GM18868 (cell line): ENCODE results near the gene GTF3C1.

Experiments
- ATAC-seq: cut with Tn5 transposase; IDR thresholded peaks from one replicate; pipeline ENCODE4 v1.9.1; 2021; ENCODE audit warnings: mild to moderate bottlenecking, moderate library complexity; ENCODE audit not compliant: unreplicated experiment

GTF3C1 gene

DNA sequence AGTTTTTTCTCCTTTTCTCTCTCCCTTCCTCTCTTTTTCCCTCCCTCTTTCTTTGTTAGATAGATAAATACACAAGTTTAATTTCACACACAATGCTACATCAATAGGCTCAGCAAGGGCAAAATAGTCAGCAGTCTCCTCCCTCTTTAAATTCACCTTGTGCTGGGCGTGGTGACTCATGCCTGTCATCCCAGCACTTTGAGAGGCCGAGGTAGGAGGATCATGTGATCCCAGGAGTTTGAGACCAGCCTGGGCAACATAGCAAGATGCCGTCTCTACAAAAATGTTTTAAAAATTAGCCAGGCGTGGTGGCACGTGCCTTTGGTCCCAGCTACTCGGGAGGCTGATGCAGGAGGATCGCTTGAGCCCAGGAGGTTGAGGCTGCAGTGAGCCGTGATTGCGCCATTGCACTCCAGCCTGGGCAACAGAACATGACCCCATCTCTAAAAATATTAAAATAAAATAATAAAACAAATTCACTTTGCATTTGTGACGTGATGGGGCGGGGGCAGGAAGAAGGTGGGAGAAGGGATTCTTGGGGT, 120.3 kb downstream of the GTF3C1 start:
- ATAC-seq, result no peak

DNA sequence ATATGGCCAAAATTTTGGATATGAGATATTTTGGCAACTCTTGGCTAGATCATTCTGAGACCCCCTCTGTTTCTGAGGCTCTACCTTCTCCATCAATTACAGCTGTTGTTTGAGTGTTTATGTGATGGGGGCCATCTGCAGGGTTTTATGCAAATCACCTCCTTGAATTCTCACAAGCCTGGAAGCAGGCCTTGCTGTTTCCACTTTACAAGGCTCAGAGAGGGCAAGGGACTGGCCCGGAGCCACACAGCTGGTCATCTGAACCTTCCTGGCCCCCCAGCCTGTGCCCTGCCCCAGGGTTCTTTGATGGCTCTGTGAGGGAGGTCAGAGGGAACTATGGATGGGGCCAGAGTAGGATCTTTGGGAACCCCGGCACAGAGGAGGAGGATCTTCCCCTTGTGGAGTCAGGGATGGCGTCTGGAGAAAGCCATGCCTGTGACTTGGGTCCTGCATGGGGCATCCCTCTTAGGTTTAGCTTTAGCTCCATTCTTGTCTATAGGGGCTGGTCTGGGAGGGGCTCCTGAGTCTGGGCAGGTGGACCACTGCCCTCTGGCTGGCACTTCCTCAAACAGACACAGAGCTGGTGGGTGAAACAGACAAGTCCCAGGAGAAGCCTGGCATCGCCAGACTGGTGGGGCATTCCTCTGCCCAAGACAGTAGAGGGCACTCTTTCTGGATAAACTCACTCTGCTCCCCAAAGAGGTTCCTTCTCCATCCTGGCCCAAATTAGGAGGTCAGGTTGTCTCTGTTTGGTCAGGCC, 121.5 kb downstream of the GTF3C1 start:
- ATAC-seq, result no peak

DNA sequence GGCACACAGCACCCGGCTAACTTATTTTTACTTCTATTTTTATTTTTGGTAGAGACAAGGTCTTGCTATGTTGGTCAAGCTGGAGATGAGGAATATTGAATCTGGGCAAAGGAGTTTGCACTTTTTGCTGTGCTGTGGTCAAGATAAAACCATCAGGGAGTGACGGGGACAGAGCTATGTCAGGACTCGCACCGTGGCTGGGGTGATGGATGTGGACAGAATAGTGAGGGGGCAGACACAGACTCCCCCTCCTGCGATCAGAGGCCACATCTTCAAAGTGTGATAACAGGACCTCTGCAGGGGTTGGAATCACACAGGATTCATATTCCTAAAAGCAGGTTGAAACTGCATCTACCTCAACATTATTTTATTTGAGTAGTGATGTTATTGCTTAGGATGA, 122.2 kb downstream of the GTF3C1 start:
- no peak for ATAC-seq

DNA sequence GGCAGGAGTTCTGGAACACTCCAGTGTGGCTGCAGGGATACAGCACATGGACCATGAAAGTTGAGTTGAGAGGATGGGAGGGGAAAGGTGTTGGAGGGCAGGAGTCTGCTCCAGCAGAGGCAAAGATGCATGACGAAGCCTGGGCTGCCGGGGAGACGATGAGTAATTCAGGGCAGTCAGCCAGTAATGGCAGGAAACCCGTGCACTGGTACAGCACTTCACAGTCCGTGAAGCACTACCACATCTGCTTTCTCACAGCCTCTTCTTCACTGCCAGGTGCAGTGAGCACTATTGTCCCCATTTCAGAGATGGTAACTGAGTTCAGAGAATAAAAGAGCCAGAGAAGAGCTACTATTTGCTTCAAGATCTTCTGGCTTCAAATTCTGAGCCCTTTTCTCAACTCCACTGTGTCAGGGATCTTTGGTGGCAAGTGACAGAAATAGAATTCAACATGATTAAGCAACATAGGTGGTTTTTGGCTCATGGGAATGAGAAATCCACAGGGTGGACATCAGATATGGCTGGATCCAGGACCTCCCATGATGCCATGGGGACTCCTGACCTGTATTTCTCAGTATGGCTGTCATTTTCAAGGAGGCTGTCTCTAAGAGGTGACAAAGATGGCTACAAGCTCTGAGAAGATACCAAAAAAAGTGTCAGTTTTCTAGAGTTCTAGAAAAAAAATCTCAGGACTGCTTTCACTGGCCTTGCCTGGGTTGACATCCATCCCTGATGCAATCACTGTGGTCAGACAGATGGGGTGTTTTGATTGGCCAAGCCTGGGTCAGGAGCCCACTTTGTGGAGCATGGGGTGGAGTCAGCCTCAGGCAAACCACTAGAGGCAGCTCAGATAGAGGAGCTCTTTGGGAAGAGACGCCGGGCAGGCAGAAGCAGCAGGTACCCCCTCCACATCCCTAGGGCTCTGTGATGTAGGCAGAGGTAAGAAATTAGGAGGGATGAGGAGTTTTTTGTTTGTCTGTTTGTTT, 123.0 kb downstream of the GTF3C1 start:
- peak; percentile 69 for ATAC-seq

DNA sequence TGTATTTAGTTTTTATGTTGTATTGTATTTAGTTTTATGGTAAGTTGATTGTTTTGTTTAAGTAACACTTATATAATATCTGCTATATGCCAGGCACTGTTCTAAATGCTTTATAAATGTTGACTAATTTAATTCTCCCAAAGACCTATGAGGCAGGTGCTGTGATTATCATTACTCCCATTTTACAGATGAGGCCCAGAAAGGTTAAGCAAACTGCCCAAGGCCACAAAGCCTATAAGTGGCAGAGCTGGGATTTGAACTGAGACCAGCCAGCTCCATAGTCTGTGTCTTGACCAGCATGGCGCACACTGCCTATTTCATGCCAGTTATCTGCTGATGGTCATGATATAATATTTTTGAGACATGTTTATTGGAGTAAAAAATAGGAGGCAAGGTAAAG, 123.8 kb downstream of the GTF3C1 start:
- ATAC-seq, result no peak

DNA sequence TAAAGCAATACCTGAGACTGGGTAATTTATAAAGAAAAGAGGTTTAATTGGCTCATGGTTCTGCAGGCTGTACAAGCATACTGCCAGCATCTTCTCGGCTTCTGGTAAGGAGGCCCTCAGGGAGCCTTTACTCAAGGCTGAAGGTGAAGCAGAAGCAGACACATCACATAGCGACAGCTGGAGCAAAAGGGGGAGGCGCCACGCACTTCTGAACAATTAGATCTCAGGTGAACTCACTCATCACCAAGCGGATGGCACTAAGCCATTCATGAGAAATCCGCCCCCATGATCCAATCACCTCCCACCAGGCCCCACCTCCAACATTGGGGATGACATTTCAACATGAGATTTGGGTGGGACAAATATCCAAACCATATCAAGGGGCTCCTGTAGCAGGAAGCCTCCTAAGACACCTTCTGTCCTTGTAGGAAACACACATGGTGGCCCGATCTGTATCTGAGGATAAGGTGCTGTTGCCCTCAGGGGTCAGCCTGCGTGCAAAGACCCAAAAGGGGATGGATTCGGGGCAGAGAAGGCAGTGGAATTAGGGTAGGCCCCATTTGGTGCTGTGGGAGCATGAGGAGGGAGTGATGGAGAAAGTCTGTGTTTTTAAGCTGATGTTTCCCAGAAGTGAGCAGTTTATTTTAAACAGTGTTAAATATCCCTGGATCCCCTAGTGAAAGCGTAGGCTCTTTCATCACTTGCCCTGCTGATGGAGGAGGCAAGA, 124.8 kb downstream of the GTF3C1 start:
- ATAC-seq, result no peak

DNA sequence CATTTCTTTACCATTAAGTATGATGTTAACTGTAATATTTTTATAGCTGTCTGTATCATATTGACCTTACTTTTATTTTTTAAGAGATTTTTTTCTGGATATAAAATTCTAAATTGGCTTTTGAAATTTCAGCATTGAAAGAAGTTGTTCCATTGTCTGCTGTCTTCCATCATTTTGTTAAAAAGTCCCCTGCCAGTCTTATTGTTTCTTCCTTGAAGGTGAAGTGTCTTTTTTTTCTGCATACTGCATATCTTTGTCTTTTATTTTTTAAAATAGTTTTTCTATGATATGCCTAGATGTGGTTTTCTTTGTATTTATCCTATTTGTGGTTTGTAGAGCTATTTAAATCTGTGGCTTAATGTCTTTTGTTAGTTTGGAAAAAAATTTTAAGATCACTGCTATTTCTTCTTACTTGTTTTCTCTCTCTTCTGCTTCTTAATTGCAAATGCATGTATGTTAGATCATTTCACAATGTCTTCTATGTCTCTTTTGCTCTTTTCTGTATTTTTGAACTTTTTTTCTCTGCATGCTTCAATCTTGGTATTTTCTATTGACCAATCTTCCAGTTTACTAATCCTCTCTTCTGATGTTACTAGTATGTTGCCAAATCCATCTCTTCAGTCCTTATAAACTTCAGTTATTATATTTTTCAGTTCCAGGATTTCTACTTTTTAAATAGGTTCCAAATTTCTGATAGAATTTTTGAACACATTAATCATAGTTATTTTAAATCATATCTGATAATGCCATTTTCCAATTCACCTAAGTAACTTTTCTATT, 127.6 kb downstream of the GTF3C1 start:
- ATAC-seq, result no peak

DNA sequence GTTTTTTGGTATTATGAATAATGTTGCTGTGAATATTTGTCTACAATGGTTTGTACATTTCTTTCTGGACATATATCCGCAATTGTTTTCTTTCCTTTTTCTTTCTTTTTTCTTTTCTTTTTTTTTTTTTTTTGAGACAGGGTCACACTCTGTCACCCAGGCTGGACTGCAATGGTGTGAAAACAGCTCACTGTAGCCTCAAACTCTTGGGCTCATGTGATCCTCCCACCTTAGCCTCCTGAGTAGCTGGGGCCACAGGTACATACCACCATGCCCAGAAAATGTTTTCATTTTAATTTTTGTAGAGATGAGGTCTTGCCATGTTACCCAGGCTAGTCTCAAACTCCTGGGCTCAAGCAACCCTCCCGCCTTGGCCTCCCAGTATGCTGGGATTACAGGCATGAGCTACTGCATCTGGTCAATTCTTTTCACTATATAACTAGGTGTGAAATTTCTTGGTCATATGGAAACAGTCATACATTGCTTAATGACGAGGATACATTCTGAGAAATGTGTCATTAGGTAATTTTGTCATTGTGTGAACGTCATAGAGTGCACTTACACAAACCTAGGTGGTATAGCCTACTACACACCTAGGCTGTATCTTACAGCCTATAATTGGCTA, 132.6 kb downstream of the GTF3C1 start:
- no peak for ATAC-seq

DNA sequence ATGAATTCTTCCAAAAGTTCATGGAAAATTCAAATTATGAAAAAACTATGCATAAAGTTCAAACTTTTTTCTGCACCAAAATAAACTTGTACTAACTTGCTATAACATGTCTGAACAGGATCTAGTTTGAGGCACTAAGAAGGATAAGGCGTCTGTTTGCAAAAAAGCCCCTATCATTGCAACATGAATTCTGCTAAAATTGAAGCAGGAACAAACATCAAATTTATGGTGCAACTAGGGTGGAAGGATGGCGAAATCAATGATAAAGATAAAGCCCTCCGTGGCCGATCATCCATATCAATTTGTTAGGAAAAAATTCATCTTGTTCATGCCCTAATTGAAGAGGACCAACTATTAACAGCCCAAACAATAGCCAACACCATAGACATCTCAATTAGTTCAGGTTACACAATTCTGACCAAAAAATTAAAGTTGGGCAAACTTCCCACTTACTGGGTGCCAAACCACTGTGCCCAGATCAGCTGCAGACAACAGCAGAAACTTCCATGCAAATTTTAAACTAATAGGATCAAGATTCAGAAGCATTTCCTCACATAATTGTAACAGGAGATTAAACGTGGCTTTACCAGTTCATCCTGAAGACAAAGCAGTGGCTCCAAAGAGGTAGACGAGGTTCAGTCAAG, 134.8 kb downstream of the GTF3C1 start:
- ATAC-seq, result no peak

DNA sequence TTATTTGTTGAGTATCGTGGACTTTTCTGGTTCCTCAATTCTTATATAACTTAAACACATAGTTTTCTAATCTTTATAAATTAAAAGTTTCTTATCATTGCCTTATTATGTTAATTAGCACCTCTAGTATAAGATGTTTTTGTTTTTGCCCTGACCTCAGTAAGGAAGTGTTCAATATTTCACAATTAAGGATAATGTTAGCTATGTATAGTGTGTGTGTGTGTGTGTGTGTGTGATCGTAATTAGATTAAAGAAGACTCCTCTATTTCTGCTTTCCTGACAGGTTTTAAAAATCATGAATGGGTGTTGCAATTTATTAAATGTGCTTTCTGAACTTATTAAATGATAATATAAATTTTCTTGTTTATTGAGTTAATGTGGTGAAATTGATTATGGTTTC, 135.8 kb downstream of the GTF3C1 start:
- no peak for ATAC-seq

DNA sequence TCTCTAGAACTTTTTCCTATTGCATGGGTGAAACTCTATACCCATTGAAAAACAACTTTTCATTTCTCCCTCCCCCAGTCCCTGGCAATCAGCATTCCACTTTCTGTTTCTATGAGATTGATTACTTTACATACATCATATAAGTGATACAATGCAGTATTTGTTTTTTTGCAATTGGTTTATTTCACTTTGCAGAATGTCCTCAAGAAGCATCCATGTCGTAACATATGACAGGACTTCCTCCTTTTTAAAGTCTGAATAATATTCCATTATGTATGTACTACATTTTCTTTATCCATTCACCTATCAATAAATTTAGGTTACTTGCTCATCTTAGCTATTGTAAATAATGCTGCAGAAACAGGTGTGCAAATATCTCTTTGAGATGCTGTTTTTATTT, 139.0 kb downstream of the GTF3C1 start:
- no peak for ATAC-seq
